ENCODE data around the gene TTYH3. TPM values are rescaled to one million over a fixed set of nuclear protein-coding genes. Genes with fewer than 3 reads are reported as not detected.
A peak's percentile ranks its signal among the peaks of the same experiment; 100 is the strongest.

Gene TTYH3
- total RNA-seq, 1 donor from 2014 or later, result 250 TPM

- TF ChIP-seq CTCF (IDR thresholded peaks at IDR 0.05; ENCODE audit: unreplicated experiment), result no peak
- Mint-ChIP-seq H3K4me1 (ENCODE audit: unreplicated experiment) (peaks cover 15% of the 10 kb centered on the region), H3K4me3 (ENCODE audit: unreplicated experiment) (peak overlapping the region; percentile 12), H3K36me3 (ENCODE audit: low read depth, unreplicated experiment) (no peaks in the 10 kb centered on the region), H3K27me3 (ENCODE audit: unreplicated experiment) (peaks cover 12% of the 10 kb centered on the region), H3K27ac (ENCODE audit: unreplicated experiment) (peak overlapping the region; percentile 72), H3K9me3 (ENCODE audit: unreplicated experiment) (no peaks in the 10 kb centered on the region)
- no peak for DNase-seq (ENCODE audit: low spot score)
These were observed 75.7 kb downstream of the TTYH3 start for GRCh38 chr7:2707481-2707880.

DNA sequence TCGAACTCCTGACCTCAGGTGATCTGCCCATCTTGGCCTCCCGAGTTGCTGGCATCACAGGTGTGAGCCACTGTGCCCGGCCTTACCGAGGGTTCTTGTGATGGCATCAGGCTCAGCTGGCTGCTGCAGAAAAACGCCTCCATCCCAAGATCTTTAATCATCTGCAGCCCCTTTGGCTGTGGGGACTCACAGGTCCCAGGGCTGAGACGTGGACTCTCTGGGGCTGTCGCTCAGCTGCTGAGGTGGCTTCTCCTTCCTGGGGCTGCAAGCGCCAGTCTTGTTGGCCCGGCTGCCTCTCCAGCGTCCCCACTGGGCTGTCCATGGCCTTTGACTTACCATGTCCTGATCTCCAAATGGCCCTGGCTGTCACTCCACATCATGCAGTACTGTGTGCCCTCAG is 76.3 kb downstream of the TTYH3 start:
- peaks cover 15% of the 10 kb centered on the region for H3K4me1 Mint-ChIP-seq (ENCODE audit: unreplicated experiment)
- no peak for TF ChIP-seq CTCF (IDR thresholded peaks at IDR 0.05; ENCODE audit: unreplicated experiment)
- H3K9me3 Mint-ChIP-seq (ENCODE audit: unreplicated experiment), result no peaks in the 10 kb centered on the region
- H3K36me3 Mint-ChIP-seq (ENCODE audit: low read depth, unreplicated experiment), result no peaks in the 10 kb centered on the region
- peaks cover 12% of the 10 kb centered on the region for H3K27me3 Mint-ChIP-seq (ENCODE audit: unreplicated experiment)
- peak overlapping the region; percentile 48 for H3K27ac Mint-ChIP-seq (ENCODE audit: unreplicated experiment)
- no peak overlapping the region for H3K4me3 Mint-ChIP-seq (ENCODE audit: unreplicated experiment)
- no peak for DNase-seq (ENCODE audit: low spot score)

- H3K9me3 Mint-ChIP-seq (ENCODE audit: unreplicated experiment), result no peaks in the 10 kb centered on the region
- no peak overlapping the region for H3K27ac Mint-ChIP-seq (ENCODE audit: unreplicated experiment)
- H3K4me3 Mint-ChIP-seq (ENCODE audit: unreplicated experiment), result no peak overlapping the region
- TF ChIP-seq CTCF (IDR thresholded peaks at IDR 0.05; ENCODE audit: unreplicated experiment), result no peak
- H3K36me3 Mint-ChIP-seq (ENCODE audit: low read depth, unreplicated experiment), result peaks cover 3% of the 10 kb centered on the region
- H3K27me3 Mint-ChIP-seq (ENCODE audit: unreplicated experiment), result peaks cover 14% of the 10 kb centered on the region
- DNase-seq (ENCODE audit: low spot score), result no peak
- peaks cover 16% of the 10 kb centered on the region for H3K4me1 Mint-ChIP-seq (ENCODE audit: unreplicated experiment)
These were observed 76.9 kb downstream of the TTYH3 start for GRCh38 chr7:2708547-2709310.

DNA sequence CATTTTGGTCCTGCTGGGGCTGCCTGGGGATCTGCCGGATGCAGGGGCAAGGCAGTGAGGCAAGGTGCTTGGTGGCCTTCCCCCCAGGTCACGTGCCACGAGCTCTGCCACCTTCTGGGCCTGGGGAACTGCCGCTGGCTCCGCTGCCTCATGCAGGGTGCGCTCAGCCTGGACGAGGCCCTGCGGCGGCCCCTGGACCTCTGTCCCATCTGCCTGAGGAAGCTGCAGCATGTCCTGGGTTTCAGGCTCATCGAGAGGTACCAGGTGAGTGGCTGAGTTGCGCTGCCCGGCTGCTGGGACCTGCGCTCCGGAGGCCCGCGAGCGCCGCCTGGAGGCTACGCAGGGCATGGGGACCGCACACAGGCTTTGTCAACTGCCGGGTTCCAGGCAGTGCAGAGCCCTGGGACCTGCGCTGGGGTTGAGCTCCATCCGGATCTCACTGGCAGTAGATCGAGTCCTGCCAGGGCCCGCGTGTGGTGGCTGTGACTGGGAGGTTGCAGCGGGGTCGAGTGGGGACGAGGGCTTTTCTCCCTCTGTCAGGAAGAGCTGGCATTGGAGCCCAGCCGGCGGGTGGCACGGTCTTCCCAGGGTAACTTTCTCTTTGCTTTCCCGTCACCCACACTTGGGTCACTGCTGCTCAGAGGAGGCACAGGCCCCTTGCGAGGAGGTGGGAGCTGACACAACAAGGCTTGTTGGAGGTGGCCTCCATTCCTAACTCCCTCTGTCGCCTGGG is 77.9 kb downstream of the TTYH3 start:
- H3K9me3 Mint-ChIP-seq (ENCODE audit: unreplicated experiment), result no peaks in the 10 kb centered on the region
- peak; percentile 85 for DNase-seq (ENCODE audit: low spot score)
- H3K27me3 Mint-ChIP-seq (ENCODE audit: unreplicated experiment), result peaks cover 16% of the 10 kb centered on the region

More for the DNA sequence above, 77.9 kb downstream of the TTYH3 start:
- Mint-ChIP-seq H3K27ac (ENCODE audit: unreplicated experiment) (no peak overlapping the region), H3K4me1 (ENCODE audit: unreplicated experiment) (peaks cover 26% of the 10 kb centered on the region), H3K36me3 (ENCODE audit: low read depth, unreplicated experiment) (peaks cover 13% of the 10 kb centered on the region), H3K4me3 (ENCODE audit: unreplicated experiment) (no peak overlapping the region)
- peak; percentile 85 for TF ChIP-seq CTCF (IDR thresholded peaks at IDR 0.05; ENCODE audit: unreplicated experiment)

All from endothelial cell (in vitro differentiated cells).